Peyer's patch (tissue), 4 donors: ENCODE results near the gene LCE6A. TPM values are rescaled to one million over a fixed set of nuclear protein-coding genes. Genes with fewer than 3 reads are reported as not detected.

Experiments
- DNase-seq, 3 donors: peaks; one replicate each; pipeline ENCODE4 v3.0.0-alpha.2; 2017 to 2019
- H3K27ac ChIP-seq, 4 donors: fragments of 200-600 bp; sonication (generic); one replicate each; pipeline ENCODE4 v1.5.1; 2016 to 2019
- H3K27me3 ChIP-seq, 2 donors: fragments of 200-600 bp; sonication (generic); one replicate each; pipeline ENCODE4 v1.5.1; 2019
- H3K36me3 ChIP-seq, 3 donors: fragments of 200-600 bp; sonication (generic); one replicate each; pipeline ENCODE4 v1.5.1; 2016 to 2019
- H3K4me1 ChIP-seq, 4 donors: fragments of 200-600 bp; sonication (generic); one replicate each; pipeline ENCODE4 v1.5.1; 2016 to 2019
- H3K4me3 ChIP-seq, 4 donors: fragments of 200-600 bp; sonication (generic); 1 replicate in 3 of 4; 2 replicates in 1 of 4; pipeline ENCODE4 v1.5.1; 2016 to 2019; ENCODE audit warnings: mild to moderate bottlenecking in 1 of 4
- H3K9me3 ChIP-seq, 4 donors: fragments of 200-600 bp; sonication (generic); one replicate each; pipeline ENCODE4 v1.5.1; 2016 to 2019; ENCODE audit warnings: mild to moderate bottlenecking in 1 of 4
- CTCF ChIP-seq, 6 experiments: fragments of 450-650 bp in 4 of 6; fragments of 200-600 bp in 2 of 6; sonication (generic) in 1 of 6; IDR thresholded peaks; one replicate each; pipeline ENCODE4 v1.5.1; 2017 to 2019; ENCODE audit warnings: antibody characterized with exemption in 6 of 6, mild to moderate bottlenecking in 3 of 6, moderate library complexity in 1 of 6
- POLR2A ChIP-seq, 2 donors: fragments of 450-650 bp; IDR thresholded peaks; one replicate each; pipeline ENCODE4 v1.5.1; 2017; ENCODE audit warnings: antibody characterized with exemption in 2 of 2, mild to moderate bottlenecking in 2 of 2, moderate library complexity in 2 of 2
- total RNA-seq, 4 donors: library from RNA; depleted of rRNA; stranded (reverse); fragments of >200 nt; gene quantifications; one replicate each; pipeline ENCODE4 v1.1.0, GENCODE V29; 2016

LCE6A gene
- total RNA-seq, 4 donors from 2014 or later: not detected

- TF ChIP-seq POLR2A (IDR thresholded peaks at IDR 0.05) (no peak), CTCF (IDR thresholded peaks at IDR 0.05) (no peak)
- DNase-seq: no peak
- no peaks in the 10 kb centered on the region for H3K4me1 ChIP-seq
These were observed 13.0 kb downstream of the LCE6A start for GRCh38 chr1:152855661-152856060.

GRCh38 chr1:152858062-152858461, 15.4 kb downstream of the LCE6A start:
- no peak overlapping the region for H3K27ac ChIP-seq
- TF ChIP-seq POLR2A (IDR thresholded peaks at IDR 0.05) (no peak), CTCF (IDR thresholded peaks at IDR 0.05) (no peak)
- no peak overlapping the region for H3K4me3 ChIP-seq
- H3K9me3 ChIP-seq: no peaks in the 10 kb centered on the region
- no peaks in the 10 kb centered on the region for H3K4me1 ChIP-seq
- no peaks in the 10 kb centered on the region for H3K27me3 ChIP-seq
- no peaks in the 10 kb centered on the region for H3K36me3 ChIP-seq
- DNase-seq: no peak

More at GRCh38 chr1:152855661-152856060, 13.0 kb downstream of the LCE6A start:
- Histone ChIP-seq H3K27me3 (no peaks in the 10 kb centered on the region), H3K27ac (no peak overlapping the region), H3K9me3 (no peaks in the 10 kb centered on the region), H3K4me3 (no peak overlapping the region), H3K36me3 (no peaks in the 10 kb centered on the region)

GRCh38 chr1:152859696-152860095, 17.0 kb downstream of the LCE6A start, which contains the start of gene LCE7A:
TSS of gene LCE7A (plus strand) at chr1:152859996. CDS start at chr1:152860698, 702 bp downstream.
- Histone ChIP-seq H3K4me3 (no peak within 1 kb of the TSS), H3K36me3 (no peaks in the 10 kb centered on the region), H3K9me3 (no peaks in the 10 kb centered on the region), H3K27ac (no peak within 1 kb of the TSS), H3K27me3 (no peaks in the 10 kb centered on the region), H3K4me1 (no peaks in the 10 kb centered on the region)
- no peak for DNase-seq
- no peak for TF ChIP-seq CTCF (IDR thresholded peaks at IDR 0.05)
- TF ChIP-seq POLR2A (IDR thresholded peaks at IDR 0.05): no peak

- DNase-seq: no peak
- H3K36me3 ChIP-seq: no peaks in the 10 kb centered on the region
- TF ChIP-seq POLR2A (IDR thresholded peaks at IDR 0.05) (no peak), CTCF (IDR thresholded peaks at IDR 0.05) (no peak)
These were observed 17.5 kb downstream of the LCE6A start for GRCh38 chr1:152860129-152860528.

GRCh38 chr1:152861374-152861773, 18.7 kb downstream of the LCE6A start:
- no peaks in the 10 kb centered on the region for H3K36me3 ChIP-seq
- no peak overlapping the region for H3K4me3 ChIP-seq
- H3K27me3 ChIP-seq: no peaks in the 10 kb centered on the region
- no peak overlapping the region for H3K27ac ChIP-seq
- DNase-seq: no peak
- TF ChIP-seq CTCF (IDR thresholded peaks at IDR 0.05): no peak
- TF ChIP-seq POLR2A (IDR thresholded peaks at IDR 0.05): no peak
- no peaks in the 10 kb centered on the region for H3K4me1 ChIP-seq
- H3K9me3 ChIP-seq: no peaks in the 10 kb centered on the region

More at GRCh38 chr1:152860129-152860528, 17.5 kb downstream of the LCE6A start:
- Histone ChIP-seq H3K27me3 (no peaks in the 10 kb centered on the region), H3K4me3 (no peak overlapping the region), H3K4me1 (no peaks in the 10 kb centered on the region), H3K27ac (no peak overlapping the region), H3K9me3 (no peaks in the 10 kb centered on the region)

GRCh38 chr1:152864443-152864842, 21.8 kb downstream of the LCE6A start:
- Histone ChIP-seq H3K27ac (no peak overlapping the region), H3K4me3 (no peak overlapping the region), H3K4me1 (no peaks in the 10 kb centered on the region), H3K9me3 (no peaks in the 10 kb centered on the region), H3K27me3 (no peaks in the 10 kb centered on the region), H3K36me3 (no peaks in the 10 kb centered on the region)
- DNase-seq: no peak
- TF ChIP-seq CTCF (IDR thresholded peaks at IDR 0.05): no peak
- TF ChIP-seq POLR2A (IDR thresholded peaks at IDR 0.05): no peak
